Nephron (organoid): ENCODE results near the gene THRAP3.

Source experiments
- H3K27ac Mint-ChIP-seq, 3 experiments: 2 replicates each; pipeline ENCODE4 v1.8.0; 2020; ENCODE audit warnings: mixed read lengths in 3 of 3, mild to moderate bottlenecking in 2 of 3, moderate library complexity in 1 of 3
- H3K27me3 Mint-ChIP-seq: 2 replicates; pipeline ENCODE4 v1.8.0; 2021; ENCODE audit warnings: low read depth, mild to moderate bottlenecking, moderate library complexity, mixed read lengths
- H3K36me3 Mint-ChIP-seq: 2 replicates; pipeline ENCODE4 v1.8.0; 2020; ENCODE audit warnings: low read depth, mixed read lengths
- H3K4me1 Mint-ChIP-seq: 2 replicates; pipeline ENCODE4 v1.8.0; 2020; ENCODE audit warnings: mixed read lengths
- H3K4me3 Mint-ChIP-seq, 3 experiments: 2 replicates each; pipeline ENCODE4 v1.8.0; 2020; ENCODE audit warnings: mild to moderate bottlenecking in 3 of 3, mixed read lengths in 3 of 3, moderate library complexity in 2 of 3
- H3K9me3 Mint-ChIP-seq: 2 replicates; pipeline ENCODE4 v1.8.0; 2020; ENCODE audit warnings: mixed read lengths
- TF ChIP-seq, protein P1 (sequence below), 3 experiments: fragments of 200-600 bp; sonication (generic); IDR thresholded peaks; one replicate each; pipeline ENCODE4 v1.5.0; 2021; ENCODE audit warnings: antibody characterized with exemption in 3 of 3; ENCODE audit not compliant: unreplicated experiment in 3 of 3

THRAP3 gene

DNA sequence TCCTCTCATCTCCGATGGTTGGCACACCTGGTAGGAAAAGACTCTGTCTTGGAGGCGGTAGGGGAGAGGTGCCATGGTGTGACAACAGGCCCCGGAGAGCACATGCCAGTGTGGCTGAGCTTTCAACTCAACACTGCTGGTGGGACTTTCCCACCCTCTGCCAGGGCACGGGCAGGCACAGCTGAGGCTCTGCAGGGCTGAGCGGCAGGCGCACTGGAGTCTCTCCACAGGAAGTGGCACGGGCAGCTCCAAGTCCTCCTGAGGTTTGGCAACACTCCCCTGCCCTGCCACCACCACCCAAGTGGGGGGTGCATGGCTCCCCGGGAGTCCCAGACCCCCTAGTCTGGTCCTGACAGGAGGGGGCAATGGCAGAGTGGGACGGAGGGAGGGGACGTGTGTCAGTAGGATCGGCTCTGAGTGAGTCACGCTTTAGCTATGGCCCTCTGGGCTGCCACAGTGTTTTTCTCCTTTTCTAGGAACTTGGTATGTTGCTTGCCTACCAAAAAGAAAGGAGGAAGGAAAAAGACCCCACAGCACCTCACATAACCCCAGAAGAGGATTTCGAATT lies 126.5 kb downstream of the THRAP3 start:
- Mint-ChIP-seq H3K4me3 (no peak overlapping the region), H3K4me1 (peaks cover 25% of the 10 kb centered on the region), H3K36me3 (peaks cover 31% of the 10 kb centered on the region), H3K27ac (peak overlapping the region; percentile 91 to 98 (median 93)), H3K9me3 (no peaks in the 10 kb centered on the region), H3K27me3 (no peaks in the 10 kb centered on the region)
- TF ChIP-seq, protein P1, sequence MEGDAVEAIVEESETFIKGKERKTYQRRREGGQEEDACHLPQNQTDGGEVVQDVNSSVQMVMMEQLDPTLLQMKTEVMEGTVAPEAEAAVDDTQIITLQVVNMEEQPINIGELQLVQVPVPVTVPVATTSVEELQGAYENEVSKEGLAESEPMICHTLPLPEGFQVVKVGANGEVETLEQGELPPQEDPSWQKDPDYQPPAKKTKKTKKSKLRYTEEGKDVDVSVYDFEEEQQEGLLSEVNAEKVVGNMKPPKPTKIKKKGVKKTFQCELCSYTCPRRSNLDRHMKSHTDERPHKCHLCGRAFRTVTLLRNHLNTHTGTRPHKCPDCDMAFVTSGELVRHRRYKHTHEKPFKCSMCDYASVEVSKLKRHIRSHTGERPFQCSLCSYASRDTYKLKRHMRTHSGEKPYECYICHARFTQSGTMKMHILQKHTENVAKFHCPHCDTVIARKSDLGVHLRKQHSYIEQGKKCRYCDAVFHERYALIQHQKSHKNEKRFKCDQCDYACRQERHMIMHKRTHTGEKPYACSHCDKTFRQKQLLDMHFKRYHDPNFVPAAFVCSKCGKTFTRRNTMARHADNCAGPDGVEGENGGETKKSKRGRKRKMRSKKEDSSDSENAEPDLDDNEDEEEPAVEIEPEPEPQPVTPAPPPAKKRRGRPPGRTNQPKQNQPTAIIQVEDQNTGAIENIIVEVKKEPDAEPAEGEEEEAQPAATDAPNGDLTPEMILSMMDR (IDR thresholded peaks at IDR 0.05; ENCODE audit: unreplicated experiment in 3 of 3): no peak

DNA sequence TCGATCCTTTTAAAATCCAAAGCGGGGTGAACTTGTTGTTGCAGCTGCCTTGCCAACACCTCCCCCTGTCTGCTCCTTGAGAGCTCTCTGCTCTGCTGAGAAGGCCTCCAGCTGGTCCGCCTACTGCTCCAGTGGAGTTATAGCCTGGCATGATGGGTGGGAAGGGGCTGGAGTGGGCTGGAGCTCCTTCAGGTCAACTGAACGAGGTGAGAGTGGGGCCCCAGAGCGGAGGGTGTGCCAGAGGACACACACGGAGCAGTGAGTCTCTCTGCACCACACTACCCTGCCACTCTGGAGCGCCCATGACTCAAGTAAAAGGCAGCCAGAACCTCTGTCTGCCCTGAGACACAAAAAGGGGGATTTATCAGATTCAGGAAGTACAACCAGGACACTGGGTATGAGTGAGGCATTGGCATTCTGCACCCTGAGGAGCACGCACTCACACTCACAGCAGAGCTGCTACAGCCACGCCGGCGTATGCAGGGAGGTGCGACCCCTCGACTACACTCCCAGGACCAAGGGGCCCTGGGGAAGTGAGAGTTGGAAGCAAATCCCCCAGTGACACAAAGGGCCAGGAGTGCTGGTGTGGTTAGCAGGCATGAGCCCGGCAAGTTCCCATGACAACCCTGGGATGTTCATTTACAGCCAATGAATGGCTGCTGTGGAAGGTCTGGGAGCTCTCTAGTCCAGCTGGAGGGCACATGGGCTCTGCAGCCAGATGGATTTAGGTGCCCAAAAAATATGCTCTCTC lies 127.2 kb downstream of the THRAP3 start:
- Mint-ChIP-seq H3K4me3 (peak overlapping the region in 2 of 3 experiments; percentile 1 to 19), H3K9me3 (no peaks in the 10 kb centered on the region), H3K27ac (peak overlapping the region; percentile 91 to 98 (median 93)), H3K4me1 (peaks cover 25% of the 10 kb centered on the region), H3K36me3 (peaks cover 31% of the 10 kb centered on the region), H3K27me3 (no peaks in the 10 kb centered on the region)
- TF ChIP-seq, protein P1 (IDR thresholded peaks at IDR 0.05; ENCODE audit: unreplicated experiment in 3 of 3): peak in 1 of 3 experiments; percentile 15

DNA sequence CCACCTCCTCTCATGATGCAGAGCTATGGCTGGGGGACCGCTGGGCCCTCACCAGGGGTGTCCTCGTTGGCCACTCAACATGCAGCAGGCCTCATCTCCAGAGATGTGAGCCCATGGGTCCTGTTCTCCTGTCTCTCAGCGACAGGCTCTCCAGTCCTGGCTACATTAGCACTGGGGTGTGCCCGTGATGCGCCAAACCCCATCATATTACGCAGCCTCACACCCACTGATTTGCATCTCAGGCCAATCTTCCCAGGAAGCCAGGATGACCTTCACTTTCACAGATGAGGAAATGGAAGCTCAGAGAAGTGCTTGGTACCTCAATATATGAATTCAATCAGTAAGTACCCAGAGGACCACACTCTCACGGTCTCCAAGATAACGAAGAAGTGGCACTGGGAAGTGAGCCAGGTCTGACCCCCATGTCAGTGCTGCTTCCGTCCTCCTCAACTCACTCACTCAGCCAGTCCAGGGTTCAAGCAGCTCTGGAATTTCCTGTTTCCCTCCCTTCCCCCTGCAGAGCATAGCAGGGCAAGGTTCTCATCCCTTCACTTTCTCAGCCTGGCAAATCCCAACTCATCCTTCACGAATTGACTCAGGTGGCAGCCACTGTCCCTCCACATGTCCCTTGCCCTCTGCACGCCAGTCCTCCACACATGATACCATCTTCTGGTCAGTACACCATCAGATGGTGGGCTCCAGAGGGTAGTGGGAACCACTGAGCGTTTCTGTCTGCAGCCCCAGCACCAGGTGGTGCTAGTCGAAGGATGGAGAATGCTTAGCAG lies 128.1 kb downstream of the THRAP3 start:
- TF ChIP-seq, protein P1 (IDR thresholded peaks at IDR 0.05; ENCODE audit: unreplicated experiment in 3 of 3): no peak
- peaks cover 30% of the 10 kb centered on the region for H3K36me3 Mint-ChIP-seq

DNA sequence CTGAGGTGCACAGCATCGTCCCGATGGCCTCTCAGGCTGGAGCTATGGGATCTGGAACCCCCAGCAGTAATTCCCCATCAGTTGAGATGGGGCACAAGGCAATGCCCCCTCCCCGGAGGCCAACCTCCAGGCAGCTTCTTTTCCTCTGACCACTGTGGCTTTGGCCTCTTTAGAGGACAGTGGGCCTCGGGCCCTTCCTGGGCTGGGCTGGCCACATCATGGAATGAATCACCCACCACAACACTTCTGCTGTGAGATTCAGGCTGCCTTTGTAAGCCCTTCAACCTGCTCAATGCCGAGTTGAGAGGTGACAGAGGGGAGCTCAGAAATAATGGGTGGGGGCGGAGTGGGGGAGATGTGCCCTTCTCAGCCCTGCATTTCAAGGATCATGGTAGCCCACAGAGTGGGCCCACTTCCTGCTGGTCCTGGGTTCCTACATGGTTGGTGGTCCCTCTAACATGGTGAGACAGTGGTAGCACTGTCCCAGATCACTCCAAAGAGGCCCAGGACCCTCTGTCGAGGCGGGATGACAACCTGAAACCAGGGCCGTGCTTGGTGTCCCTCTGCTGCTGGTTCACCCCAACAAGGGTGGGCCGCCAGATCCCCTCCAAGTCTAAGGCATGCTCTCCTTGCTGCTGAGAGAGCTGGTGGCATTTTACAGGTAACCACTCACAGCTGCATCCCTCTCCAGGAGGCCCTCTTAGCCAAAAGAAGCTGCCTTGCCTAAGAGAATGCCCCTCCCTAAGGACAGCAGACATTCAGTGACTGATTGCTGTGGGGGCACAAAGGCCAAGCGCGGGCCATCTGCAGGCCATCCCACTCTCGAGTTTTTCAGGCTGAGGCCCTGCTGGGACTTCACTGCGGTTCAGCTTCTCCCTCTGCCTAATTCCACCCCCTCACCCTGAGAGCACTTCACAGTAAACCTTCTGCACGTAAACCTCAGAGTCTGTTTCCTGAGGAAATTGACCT lies 129.0 kb downstream of the THRAP3 start:
- peak overlapping the region; percentile 81 to 98 (median 93) for H3K27ac Mint-ChIP-seq
- TF ChIP-seq, protein P1 (IDR thresholded peaks at IDR 0.05; ENCODE audit: unreplicated experiment in 3 of 3): no peak
- H3K4me3 Mint-ChIP-seq: peak overlapping the region in 1 of 3 experiments; percentile 31
- H3K4me1 Mint-ChIP-seq: peaks cover 25% of the 10 kb centered on the region
- H3K36me3 Mint-ChIP-seq: peaks cover 29% of the 10 kb centered on the region
- no peaks in the 10 kb centered on the region for H3K9me3 Mint-ChIP-seq
- no peaks in the 10 kb centered on the region for H3K27me3 Mint-ChIP-seq

More for the DNA sequence above, 128.1 kb downstream of the THRAP3 start:
- no peaks in the 10 kb centered on the region for H3K27me3 Mint-ChIP-seq
- H3K27ac Mint-ChIP-seq: peak overlapping the region; percentile 81 to 98 (median 93)
- peak overlapping the region in 1 of 3 experiments; percentile 31 for H3K4me3 Mint-ChIP-seq
- H3K9me3 Mint-ChIP-seq: no peaks in the 10 kb centered on the region
- peaks cover 25% of the 10 kb centered on the region for H3K4me1 Mint-ChIP-seq

DNA sequence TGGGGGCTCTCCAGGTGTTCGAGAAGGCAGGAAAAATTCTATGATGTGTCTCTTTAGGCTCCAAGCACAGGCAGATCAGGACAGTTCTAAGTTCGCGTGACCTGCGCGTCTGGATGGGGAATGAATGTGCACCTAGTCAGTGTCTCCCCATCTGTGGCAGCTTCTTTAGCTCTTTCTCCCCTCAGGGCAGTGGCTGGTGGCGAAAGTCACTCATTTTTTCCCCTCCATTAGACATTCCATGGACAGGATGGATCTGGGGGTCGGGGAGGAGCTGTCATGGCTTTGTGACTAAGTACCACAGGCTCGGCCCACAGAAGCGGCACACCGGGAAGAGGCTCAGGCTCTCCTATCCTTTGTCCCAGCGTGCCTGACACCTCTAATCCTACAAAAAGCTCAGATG lies 130.2 kb downstream of the THRAP3 start:
- Mint-ChIP-seq H3K27me3 (no peaks in the 10 kb centered on the region), H3K36me3 (peaks cover 35% of the 10 kb centered on the region), H3K27ac (peak overlapping the region in 1 of 3 experiments; percentile 9), H3K4me1 (peaks cover 27% of the 10 kb centered on the region), H3K4me3 (no peak overlapping the region), H3K9me3 (no peaks in the 10 kb centered on the region)
- TF ChIP-seq, protein P1 (IDR thresholded peaks at IDR 0.05; ENCODE audit: unreplicated experiment in 3 of 3): no peak
